Loucy (cell line): ENCODE data around the gene FGD6.

Experiments
- CTCF ChIP-seq: fragments of 200-600 bp; sonication (generic); conservative IDR thresholded peaks from 2 replicates; pipeline ENCODE4 v1.5.1; 2014; ENCODE audit warnings: mild to moderate bottlenecking, antibody characterized with exemption, low read length
- EZH2phosphoT487 ChIP-seq: fragments of 200-600 bp; IDR thresholded peaks from 2 replicates; pipeline ENCODE4 v1.6.1; 2018; ENCODE audit warnings: antibody characterized with exemption, mild to moderate bottlenecking, moderate library complexity, borderline replicate concordance

- TF ChIP-seq CTCF = no peak
- TF ChIP-seq EZH2phosphoT487 = no peak
These were observed 22.1 kb downstream of the FGD6 start for GRCh38 chr12:95195122-95195521.
